Right lobe of liver (tissue), 6 donors: ENCODE data around the gene NCOA1. TPM values are rescaled to one million over a fixed set of nuclear protein-coding genes. Genes with fewer than 3 reads are reported as not detected.
"Not testable (repeated sequence)": the region's sequence is repeated elsewhere in the genome, so short reads cannot be mapped to it uniquely, and the experiment has no call there.

Experiments used
- ATAC-seq, 4 donors: fragments of 200-7000 bp; cut with Tn5 transposase; one replicate each; pipeline ENCODE4 v1.9.1; 2020; ENCODE audit warnings: mild to moderate bottlenecking in 4 of 4, moderate library complexity in 4 of 4
- DNase-seq, 3 donors: peaks; one replicate each; pipeline ENCODE4 v3.0.0-alpha.2; 2020
- H3K27ac ChIP-seq, 3 donors: fragments of 200-600 bp; one replicate each; pipeline ENCODE4 v1.8.0; 2022
- H3K27me3 ChIP-seq, 2 donors: fragments of 200-600 bp; one replicate each; pipeline ENCODE4 v1.8.0; 2022
- H3K36me3 ChIP-seq, 4 donors: fragments of 200-600 bp; sonication (generic) in 1 of 4; one replicate each; pipeline versions ENCODE4 v1.5.1 to v1.8.0; 2017 to 2022; ENCODE audit warnings: control low read depth in 1 of 4
- H3K4me1 ChIP-seq, 4 donors: fragments of 200-600 bp; sonication (generic) in 1 of 4; one replicate each; pipeline versions ENCODE4 v1.5.1 to v1.8.0; 2017 to 2022; ENCODE audit warnings: control low read depth in 1 of 4
- H3K4me3 ChIP-seq, 3 donors: fragments of 200-600 bp; one replicate each; pipeline ENCODE4 v1.8.0; 2022
- H3K9me3 ChIP-seq, 4 donors: fragments of 200-600 bp; sonication (generic) in 1 of 4; one replicate each; pipeline versions ENCODE4 v1.5.1 to v1.8.0; 2017 to 2022; ENCODE audit warnings: control low read depth in 1 of 4
- POLR2A ChIP-seq: fragments of 450-650 bp; IDR thresholded peaks from one replicate; pipeline ENCODE4 v1.6.1; 2017; ENCODE audit warnings: antibody characterized with exemption, mild to moderate bottlenecking
- WGBS: methylation state at CpG from one replicate; pipeline ENCODE4 v1.1.6; 2018; ENCODE audit warnings: low coverage, low lambda C conversion rate; ENCODE audit not compliant: insufficient coverage; ENCODE audit errors: missing lambda C conversion rate; 5-methylcytosine and 5-hydroxymethylcytosine counted together
- intact Hi-C, 2 donors: fragments of 100-400 bp; cut with DNase I; formaldehyde crosslinking; loops; one replicate each; pipeline versions ENCODE4 v1.11.2 to v1.14.1; 2022
- total RNA-seq, 6 experiments: library from RNA; depleted of rRNA in 2 of 6; stranded (reverse); fragments of >200 nt in 2 of 6; fragmentation: NEBNext Ultra II Directional in 3 of 6; extraction: Animal tissue kit (Norgen Biotek cat#: 25700) in 3 of 6; gene quantifications; one replicate each; pipeline versions ENCODE4 v1.1.0 to v1.2.4, GENCODE V29; 2016 to 2023
- TF ChIP-seq, protein P1 (sequence below), 4 donors: fragments of 200-600 bp in 3 of 4; fragments of 450-650 bp in 1 of 4; IDR thresholded peaks; one replicate each; pipeline versions ENCODE4 v1.5.1 to v1.8.0; 2016 to 2022; ENCODE audit warnings: antibody characterized with exemption in 4 of 4, mild to moderate bottlenecking in 2 of 4
- donor health status: DM: no; HTN: yes; CAD: no.
- donor health status: DM: no; HTN: no; CAD: no.
- donor health status: DM: no; HTN: no; CAD: no.
- donor health status: DM: no; HTN: yes; CAD: no.
- donor health status: DM: no; HTN: yes; CAD: no.

Gene NCOA1
- total RNA-seq, 6 experiments from 2014 or later, result 13.5 to 18.9 (median 16.4) TPM

DNA sequence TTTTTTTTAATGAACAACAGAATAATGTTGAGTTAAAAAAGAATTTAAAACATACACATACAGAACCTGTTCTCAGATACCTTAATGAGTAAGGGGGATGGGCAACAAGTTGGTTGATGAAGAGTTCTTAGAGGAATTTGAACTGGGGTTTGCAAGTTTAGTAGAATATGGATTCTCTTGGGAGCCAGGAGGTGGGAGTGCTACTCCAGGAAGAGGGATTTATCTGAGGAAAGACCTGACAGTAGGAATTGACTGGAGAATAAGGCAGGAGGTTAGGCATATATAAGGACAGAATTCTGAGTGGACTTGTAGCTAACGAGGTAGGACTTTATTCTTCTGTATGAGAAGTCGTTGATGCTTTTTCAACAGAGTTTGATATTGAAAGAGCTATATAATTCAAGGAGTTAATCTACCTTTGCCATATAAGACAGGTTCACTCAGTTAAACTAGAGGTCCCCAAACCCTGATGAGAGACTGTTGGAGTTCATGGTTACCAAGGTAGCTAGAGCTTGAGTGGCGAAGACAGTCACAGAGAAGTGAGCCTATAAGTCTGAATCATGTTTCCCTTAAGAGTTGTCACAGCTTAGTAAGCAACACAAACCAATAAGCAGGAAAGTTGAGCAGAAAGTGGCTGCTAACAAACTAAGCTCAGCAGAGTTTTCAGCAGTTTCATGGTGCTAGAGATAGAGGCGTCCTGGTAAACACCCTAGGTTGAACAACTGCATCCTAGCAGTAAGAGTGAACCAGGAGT is 88.2 kb downstream of the NCOA1 start:
- Histone ChIP-seq H3K27ac (no peak overlapping the region), H3K36me3 (no peaks in the 10 kb centered on the region), H3K9me3 (no peaks in the 10 kb centered on the region), H3K4me3 (no peak overlapping the region), H3K4me1 (no peaks in the 10 kb centered on the region), H3K27me3 (no peaks in the 10 kb centered on the region)
- no peak for TF ChIP-seq POLR2A
- TF ChIP-seq, protein P1, sequence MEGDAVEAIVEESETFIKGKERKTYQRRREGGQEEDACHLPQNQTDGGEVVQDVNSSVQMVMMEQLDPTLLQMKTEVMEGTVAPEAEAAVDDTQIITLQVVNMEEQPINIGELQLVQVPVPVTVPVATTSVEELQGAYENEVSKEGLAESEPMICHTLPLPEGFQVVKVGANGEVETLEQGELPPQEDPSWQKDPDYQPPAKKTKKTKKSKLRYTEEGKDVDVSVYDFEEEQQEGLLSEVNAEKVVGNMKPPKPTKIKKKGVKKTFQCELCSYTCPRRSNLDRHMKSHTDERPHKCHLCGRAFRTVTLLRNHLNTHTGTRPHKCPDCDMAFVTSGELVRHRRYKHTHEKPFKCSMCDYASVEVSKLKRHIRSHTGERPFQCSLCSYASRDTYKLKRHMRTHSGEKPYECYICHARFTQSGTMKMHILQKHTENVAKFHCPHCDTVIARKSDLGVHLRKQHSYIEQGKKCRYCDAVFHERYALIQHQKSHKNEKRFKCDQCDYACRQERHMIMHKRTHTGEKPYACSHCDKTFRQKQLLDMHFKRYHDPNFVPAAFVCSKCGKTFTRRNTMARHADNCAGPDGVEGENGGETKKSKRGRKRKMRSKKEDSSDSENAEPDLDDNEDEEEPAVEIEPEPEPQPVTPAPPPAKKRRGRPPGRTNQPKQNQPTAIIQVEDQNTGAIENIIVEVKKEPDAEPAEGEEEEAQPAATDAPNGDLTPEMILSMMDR (IDR thresholded peaks at IDR 0.05), result no peak
- DNase-seq (no peak), ATAC-seq (no peak)
- 94% methylated on average over 4 of the region's 4 CpGs for WGBS
- intact Hi-C loops, result no loop called here

DNA sequence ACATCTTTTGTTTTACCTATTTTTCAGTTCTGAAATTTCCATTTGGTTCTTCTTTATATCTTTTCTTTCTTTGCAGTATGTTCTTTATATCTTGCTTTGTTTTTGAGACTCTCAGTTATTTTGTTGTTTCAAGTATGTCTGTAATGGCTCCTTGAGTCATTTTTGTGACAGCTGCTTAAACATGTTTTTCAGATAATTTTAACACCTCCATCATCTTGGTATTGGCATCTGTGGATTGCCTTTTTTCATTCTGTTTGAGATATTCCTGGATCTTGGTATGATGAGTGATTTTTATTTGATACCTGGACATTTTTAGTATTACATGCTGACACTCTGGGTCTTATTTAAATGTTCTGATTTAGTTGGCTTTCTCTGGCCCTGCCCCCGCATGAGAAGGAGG is 89.5 kb downstream of the NCOA1 start:
- Histone ChIP-seq H3K4me1 (no peaks in the 10 kb centered on the region), H3K9me3 (no peaks in the 10 kb centered on the region), H3K4me3 (no peak overlapping the region), H3K27me3 (no peaks in the 10 kb centered on the region), H3K36me3 (no peaks in the 10 kb centered on the region), H3K27ac (no peak overlapping the region)
- no peak for TF ChIP-seq POLR2A
- TF ChIP-seq, protein P1 (IDR thresholded peaks at IDR 0.05), result no peak
- ATAC-seq, result no peak
- no peak for DNase-seq
- WGBS, result 90% methylated on average over 1 of the region's 1 CpG
- intact Hi-C loops, result no loop called here

DNA sequence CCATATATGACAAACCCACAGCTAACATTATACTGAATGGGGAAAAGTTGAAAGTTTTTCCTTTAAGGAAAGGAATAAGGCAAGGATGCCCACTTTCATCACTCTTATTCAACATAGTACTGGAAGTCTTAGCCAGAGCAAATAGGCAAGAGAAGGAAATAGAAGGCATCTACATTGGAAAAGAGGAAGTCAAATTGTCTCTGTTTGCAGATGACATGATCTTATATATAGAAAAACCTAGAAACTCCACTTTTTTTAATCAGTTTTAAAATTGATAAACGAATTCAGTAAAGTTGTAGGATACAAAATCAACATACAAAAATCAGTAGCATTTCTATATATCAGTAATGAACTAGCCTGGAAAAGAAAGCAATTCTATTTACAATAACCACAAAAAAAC is 90.9 kb downstream of the NCOA1 start:
- H3K4me3 ChIP-seq, DNase-seq, ATAC-seq, H3K4me1 ChIP-seq, H3K27me3 ChIP-seq, H3K27ac ChIP-seq, H3K9me3 ChIP-seq, H3K36me3 ChIP-seq, intact Hi-C loops: not testable (repeated sequence)
- 82% methylated on average over 1 of the region's 1 CpG for WGBS

DNA sequence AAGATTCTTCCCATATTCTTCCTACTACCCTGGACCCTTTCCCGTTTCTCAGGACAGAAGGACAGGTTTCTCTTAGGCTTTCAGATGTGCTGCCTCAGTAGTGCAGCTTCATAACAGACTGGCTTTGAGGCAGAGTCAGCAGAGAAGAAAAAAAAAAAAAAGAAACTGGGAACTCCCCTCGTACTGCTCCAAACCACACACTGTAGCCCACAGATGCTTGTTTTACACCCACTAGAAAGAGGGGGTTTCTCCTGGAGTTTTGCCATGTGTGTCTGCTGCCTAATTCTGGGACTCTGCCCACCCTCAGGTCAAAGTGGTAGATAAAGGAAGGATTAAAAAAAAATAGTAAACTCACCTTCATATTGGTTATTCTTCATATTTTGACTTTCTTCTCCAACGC is 95.9 kb downstream of the NCOA1 start:
- Histone ChIP-seq H3K27me3 (no peaks in the 10 kb centered on the region), H3K36me3 (no peaks in the 10 kb centered on the region), H3K4me3 (no peak overlapping the region), H3K9me3 (no peaks in the 10 kb centered on the region), H3K27ac (no peak overlapping the region), H3K4me1 (no peaks in the 10 kb centered on the region)
- intact Hi-C loops, result no loop called here
- TF ChIP-seq, protein P1 (IDR thresholded peaks at IDR 0.05), result no peak
- no peak for TF ChIP-seq POLR2A
- 67% methylated on average over 3 of the region's 3 CpGs for WGBS
- DNase-seq (no peak), ATAC-seq (no peak)

DNA sequence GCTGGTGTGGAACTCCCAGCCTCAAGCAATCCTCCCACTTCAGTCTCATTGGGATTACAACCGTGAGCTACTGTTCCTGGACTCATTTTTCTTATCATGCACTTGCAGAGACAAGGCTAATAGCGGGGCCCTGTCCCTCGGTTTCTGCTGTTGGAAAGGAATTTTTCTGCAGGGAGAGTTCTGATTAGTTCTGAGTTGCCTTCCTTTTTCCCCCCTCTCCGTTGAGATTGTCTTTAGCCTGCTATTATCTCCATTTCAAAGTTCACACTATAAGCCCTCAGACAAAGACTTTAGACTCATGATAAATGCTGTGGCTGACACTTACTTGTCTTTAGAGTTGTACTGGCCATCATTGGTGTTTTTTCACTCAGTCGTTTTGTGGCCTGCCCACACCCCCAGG is 97.2 kb downstream of the NCOA1 start:
- Histone ChIP-seq H3K36me3 (no peaks in the 10 kb centered on the region), H3K27me3 (no peaks in the 10 kb centered on the region), H3K27ac (no peak overlapping the region), H3K4me3 (no peak overlapping the region), H3K4me1 (no peaks in the 10 kb centered on the region), H3K9me3 (no peaks in the 10 kb centered on the region)
- ATAC-seq (no peak), DNase-seq (no peak)
- TF ChIP-seq, protein P1 (IDR thresholded peaks at IDR 0.05), result no peak
- TF ChIP-seq POLR2A, result no peak
- WGBS, result 84% methylated on average over 5 of the region's 5 CpGs
- intact Hi-C loops, result no loop called here
